LHCN-M2 (cell line): ENCODE results near the gene DDX31. TPM values are rescaled to one million over a fixed set of nuclear protein-coding genes. Genes with fewer than 3 reads are reported as not detected.
A peak's percentile ranks its signal among the peaks of the same experiment; 100 is the strongest.
"Not testable (repeated sequence)": the region's sequence is repeated elsewhere in the genome, so short reads cannot be mapped to it uniquely, and the experiment has no call there.

Experiments used
- DNase-seq: peaks from one replicate; pipeline ENCODE4 v3.0.0-alpha.2; 2012; ENCODE audit warnings: low read depth
- polyA plus RNA-seq: library from polyadenylated mRNA; unstranded; fragments of >200 nt; gene quantifications from one replicate; pipeline ENCODE4 v1.2.1, GENCODE V29; 2012; ENCODE audit warnings: missing spikeins
- total RNA-seq: library from RNA; depleted of rRNA; stranded (reverse); fragments of >200 nt; gene quantifications from 2 replicates; pipeline ENCODE4 v1.2.3, GENCODE V29; 2014; rRNA removed

DDX31 gene
- 21.0 and 23.1 TPM in 2 replicates for total RNA-seq
- 8.3 TPM for polyA plus RNA-seq

GRCh38 chr9:132669698-132670456 is at the start of gene DDX31:
Gene DDX31, minus strand, starts transcription at chr9:132669983. Its CDS starts 49 bp downstream, at chr9:132669934.
- peak; percentile 80 for DNase-seq

- not testable (repeated sequence) for DNase-seq
Observed at GRCh38 chr9:132718381-132718928, 48.7 kb upstream of the DDX31 start.

- DNase-seq = no peak
Observed at GRCh38 chr9:132717326-132717945, 47.7 kb upstream of the DDX31 start.

GRCh38 chr9:132716007-132716406 is 46.2 kb upstream of the DDX31 start:
- DNase-seq = no peak

- DNase-seq = peak; percentile 7
Observed at GRCh38 chr9:132712753-132713152, 43.0 kb upstream of the DDX31 start.

GRCh38 chr9:132711846-132712245 is 42.1 kb upstream of the DDX31 start:
- no peak for DNase-seq

GRCh38 chr9:132711152-132711551 is 41.4 kb upstream of the DDX31 start:
- not testable (repeated sequence) for DNase-seq

- DNase-seq = no peak
Observed at GRCh38 chr9:132710333-132710732, 40.5 kb upstream of the DDX31 start.

- DNase-seq = no peak
Observed at GRCh38 chr9:132708769-132709430, 39.1 kb upstream of the DDX31 start.

GRCh38 chr9:132708239-132708638 is 38.5 kb upstream of the DDX31 start:
- no peak for DNase-seq

- DNase-seq = peak; percentile 20
Observed at GRCh38 chr9:132703336-132703735, 33.6 kb upstream of the DDX31 start.

GRCh38 chr9:132702254-132702653 is 32.5 kb upstream of the DDX31 start:
- no peak for DNase-seq

GRCh38 chr9:132699956-132700355 is 30.2 kb upstream of the DDX31 start:
- DNase-seq = no peak

GRCh38 chr9:132698989-132699388 is 29.2 kb upstream of the DDX31 start:
- DNase-seq = no peak

- peak; percentile 9 for DNase-seq
Observed at GRCh38 chr9:132697230-132697629, 27.4 kb upstream of the DDX31 start.

- no peak for DNase-seq
Observed at GRCh38 chr9:132694144-132694543, 24.4 kb upstream of the DDX31 start.

GRCh38 chr9:132690696-132691095 is 20.9 kb upstream of the DDX31 start:
- DNase-seq = no peak

- DNase-seq = no peak
Observed at GRCh38 chr9:132683873-132684272, 14.1 kb upstream of the DDX31 start.

- DNase-seq = no peak
Observed at GRCh38 chr9:132681561-132681960, 11.8 kb upstream of the DDX31 start.

GRCh38 chr9:132679946-132680625 is 10.3 kb upstream of the DDX31 start:
- no peak for DNase-seq

GRCh38 chr9:132677976-132678375 is 8.2 kb upstream of the DDX31 start:
- DNase-seq = no peak

GRCh38 chr9:132674485-132674884 is 4.7 kb upstream of the DDX31 start:
- no peak for DNase-seq
